HG03060 (cell line): ENCODE results near the gene CEACAM4.
"Not testable (repeated sequence)": the region's sequence is repeated elsewhere in the genome, so short reads cannot be mapped to it uniquely, and the experiment has no call there.

Source experiments
- ATAC-seq: cut with Tn5 transposase; IDR thresholded peaks from one replicate; pipeline ENCODE4 v1.9.1; 2021; ENCODE audit warnings: low read depth, moderate number of reproducible peaks; ENCODE audit not compliant: unreplicated experiment

CEACAM4 gene

DNA sequence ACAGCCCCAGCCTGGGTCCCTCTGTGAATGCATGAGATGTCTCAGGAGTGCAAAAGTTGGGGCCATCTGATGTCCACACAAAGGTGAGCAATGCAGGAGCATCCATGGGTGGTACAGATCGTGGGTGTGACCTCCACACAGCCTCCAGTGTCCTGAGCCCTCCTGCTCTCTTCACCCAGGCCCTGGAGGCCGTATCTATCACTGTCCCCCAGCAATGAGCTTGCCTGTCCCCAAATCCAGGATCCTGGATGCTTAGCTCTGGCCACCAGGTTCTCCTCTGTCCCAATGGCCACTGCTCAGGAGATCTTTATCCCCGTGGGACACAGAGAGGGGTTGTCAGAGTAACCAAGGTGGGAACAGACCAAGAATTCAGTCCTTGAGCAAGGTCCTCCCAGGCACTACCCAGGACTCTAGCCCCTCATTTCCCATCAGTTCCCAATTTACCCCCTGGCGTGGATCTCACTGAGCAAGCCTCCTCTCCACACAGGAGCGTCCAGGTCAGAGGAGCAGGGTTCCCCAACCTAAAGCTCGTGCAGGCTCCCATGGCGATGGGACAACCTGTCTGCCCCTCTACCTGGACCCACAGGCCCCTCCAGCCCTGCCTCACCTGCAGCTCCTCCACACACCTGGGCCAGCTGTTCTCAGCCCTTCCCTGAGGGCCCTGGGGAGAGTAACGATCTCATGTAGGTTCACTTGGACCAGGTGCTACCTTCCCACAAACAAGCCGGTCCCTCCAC lies 39.6 kb downstream of the CEACAM4 start:
- ATAC-seq, result no peak

DNA sequence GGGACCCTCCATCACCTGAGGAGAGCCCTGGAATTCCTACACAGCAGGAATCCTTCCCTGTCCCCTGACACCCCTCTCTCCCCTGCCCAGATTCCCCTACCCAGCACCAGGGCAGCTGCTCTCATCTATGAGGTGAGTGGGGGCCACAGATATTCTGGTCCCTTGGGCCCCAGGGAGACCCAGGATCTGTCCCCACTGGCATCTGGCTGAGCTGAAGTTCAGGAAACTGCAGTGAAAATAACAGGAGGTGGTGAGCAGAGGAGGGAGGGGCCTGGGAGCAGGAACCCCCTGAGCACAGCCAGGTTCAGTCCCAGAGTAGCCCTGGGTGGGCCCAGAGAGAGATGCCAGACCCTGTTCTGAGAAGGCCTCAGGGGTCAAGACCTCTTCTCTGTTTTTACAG lies 40.8 kb downstream of the CEACAM4 start:
- ATAC-seq, result no peak

DNA sequence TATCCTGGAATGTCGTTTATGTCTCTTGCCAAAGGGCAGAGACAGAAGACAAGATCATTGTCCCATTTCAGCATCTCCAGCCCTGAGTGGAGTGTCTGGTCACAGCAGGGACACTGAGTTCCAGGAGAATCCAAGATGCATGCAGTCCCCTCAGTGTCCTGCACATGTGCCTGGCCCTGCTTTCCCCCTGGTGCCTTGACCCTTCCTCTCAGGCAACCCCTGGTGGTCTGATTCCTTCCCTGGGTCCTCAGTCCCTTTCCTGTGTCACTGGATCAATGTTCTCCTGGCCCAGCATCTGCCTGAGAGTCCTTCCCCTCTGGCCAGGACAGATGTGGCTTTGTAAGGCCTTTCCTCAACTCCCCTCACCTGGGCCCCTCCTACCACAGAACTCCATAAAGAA lies 41.9 kb downstream of the CEACAM4 start:
- no peak for ATAC-seq

DNA sequence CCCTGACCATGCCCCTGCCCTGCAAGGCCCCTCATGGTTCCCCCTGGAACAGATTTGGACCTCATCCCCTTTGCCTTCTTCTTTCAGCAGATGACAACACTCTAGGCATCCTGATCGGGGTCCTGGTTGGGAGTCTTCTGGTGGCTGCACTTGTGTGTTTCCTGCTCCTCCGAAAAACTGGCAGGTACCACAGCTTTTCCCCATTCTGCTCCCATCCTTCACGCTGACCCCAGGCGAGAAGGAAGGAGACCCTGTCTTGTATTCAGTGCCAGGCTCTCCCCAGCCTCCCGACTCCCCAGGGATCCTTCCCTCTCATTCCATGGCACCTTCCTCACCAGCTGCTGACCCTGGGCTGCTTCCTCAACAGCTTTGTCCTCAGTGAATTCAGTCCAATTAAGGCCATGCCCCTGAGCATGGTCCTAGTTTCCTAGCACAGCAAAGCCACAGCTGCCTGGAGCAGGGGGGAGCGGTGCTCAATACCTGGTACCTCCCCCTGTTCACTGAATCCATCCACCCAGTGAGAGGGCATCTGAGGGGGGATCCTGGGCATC lies 42.5 kb downstream of the CEACAM4 start:
- no peak for ATAC-seq

- ATAC-seq, result not testable (repeated sequence)
Observed at GRCh38 chr19:41582577-41583182, 44.2 kb downstream of the CEACAM4 start.

- not testable (repeated sequence) for ATAC-seq
Observed at GRCh38 chr19:41581068-41581467, 45.8 kb downstream of the CEACAM4 start.

DNA sequence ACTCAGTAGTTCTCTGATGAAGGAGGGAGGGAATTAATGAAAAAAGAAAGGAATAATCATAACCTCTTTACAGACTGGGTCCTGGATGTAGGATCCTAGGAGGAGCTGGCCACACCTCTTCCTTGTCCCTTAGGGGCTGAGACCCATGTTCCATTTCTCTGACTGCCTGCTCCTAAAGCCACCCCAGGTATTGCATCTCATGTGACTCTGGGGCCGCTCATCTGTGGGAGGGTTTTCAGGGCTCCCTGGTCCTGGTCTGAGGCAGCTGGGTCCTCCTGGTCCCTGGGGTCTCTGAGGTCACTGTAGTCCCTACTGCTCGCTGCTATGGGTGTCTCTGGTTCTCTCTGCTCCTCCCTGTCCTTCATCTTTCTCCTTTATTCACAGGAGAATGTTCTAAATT lies 48.0 kb downstream of the CEACAM4 start:
- no peak for ATAC-seq

DNA sequence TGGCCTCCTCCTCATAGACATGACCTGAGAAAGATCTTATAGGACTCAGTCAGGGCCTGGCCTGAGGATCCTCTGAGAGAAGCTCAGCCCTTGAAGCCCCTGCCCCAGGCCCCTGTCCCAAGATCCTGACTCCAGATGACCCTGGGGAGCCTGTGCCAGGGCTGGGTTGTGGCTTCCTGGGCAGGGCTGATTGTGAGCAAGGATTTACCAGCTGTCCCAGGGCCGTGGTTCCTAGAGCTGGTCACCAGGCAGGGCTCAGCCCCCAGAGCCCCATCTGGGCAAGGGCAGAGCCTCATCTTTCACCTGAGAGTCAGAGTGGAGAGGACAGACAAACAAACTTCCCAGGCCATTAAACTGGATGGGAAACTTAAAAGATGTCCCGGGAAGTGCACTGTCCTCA lies 49.0 kb downstream of the CEACAM4 start:
- no peak for ATAC-seq

- no peak for ATAC-seq
Observed at GRCh38 chr19:41577144-41577830, 49.6 kb downstream of the CEACAM4 start.

GRCh38 chr19:41575998-41576397 lies 50.9 kb downstream of the CEACAM4 start, which contains the start of gene CEACAM21:
CEACAM21 (plus strand) TSS chr19:41576166; CDS start chr19:41576275, 109 bp downstream.
- ATAC-seq, result no peak

DNA sequence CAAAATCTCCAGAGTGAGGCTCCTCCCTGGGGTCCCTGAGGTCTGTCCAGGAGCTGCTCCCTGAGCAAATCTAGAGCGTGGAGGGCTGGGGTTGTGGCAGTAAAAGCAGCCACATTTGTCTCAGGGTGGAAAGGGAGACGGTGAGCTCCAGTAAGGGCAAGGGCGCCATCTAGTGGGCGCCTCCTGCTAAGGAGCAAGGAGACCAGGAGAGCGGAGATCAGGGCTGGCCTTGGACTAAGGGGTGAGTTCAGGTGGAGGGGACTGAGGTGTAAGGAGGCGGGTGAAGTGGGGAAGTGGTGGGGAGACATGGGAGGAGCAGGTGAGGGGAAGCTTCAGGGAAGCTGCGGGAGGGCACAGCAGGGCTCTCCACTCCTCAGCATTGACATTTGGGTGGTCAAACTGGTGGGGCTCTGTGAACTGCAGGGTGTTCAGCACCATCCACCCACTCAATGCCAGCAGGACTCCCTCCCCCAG lies 56.2 kb downstream of the CEACAM4 start:
- no peak for ATAC-seq

GRCh38 chr19:41570179-41570578 lies 56.7 kb downstream of the CEACAM4 start:
- ATAC-seq, result no peak

DNA sequence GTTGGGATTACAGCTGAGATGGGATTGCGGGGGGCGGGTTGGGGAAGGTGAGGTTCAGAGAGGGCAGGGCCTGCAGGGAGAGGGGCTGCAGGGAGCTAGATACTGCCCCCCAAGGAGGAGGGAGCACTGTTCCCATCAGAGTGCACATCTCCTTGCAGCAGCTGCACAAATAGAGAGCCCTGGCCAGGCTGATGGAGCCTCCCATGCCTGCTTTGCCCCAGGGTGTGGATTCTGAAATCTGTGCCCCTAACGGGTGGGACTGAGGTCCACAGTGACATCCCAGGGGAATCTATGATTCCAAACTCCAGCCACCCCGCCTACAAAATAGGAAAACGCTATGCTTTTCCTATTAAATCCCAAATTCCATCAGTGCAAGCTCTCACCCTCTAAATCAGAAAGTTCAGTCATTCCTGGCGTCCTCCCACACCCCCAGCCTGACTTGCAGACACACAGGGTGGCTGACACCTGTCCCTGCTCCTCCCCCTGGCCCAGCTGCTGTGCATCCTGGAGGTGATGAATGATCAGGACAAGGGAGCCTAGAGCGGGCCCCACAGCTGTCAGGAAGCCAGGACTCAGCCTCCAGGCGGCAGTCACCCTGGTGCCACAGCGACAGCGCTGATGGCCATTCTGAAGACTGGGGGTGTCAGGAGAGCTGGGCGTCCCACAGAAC lies 57.3 kb downstream of the CEACAM4 start:
- no peak for ATAC-seq
